NCI-H2171 (cell line): ENCODE data around the gene LSM8.
"Not testable (repeated sequence)": the region's sequence is repeated elsewhere in the genome, so short reads cannot be mapped to it uniquely, and the experiment has no call there.

ENCODE experiments used
- DNase-seq: peaks from one replicate; lab custom pipeline; 2025; lab: John Stamatoyannopoulos, UW

The LSM8 gene

DNA sequence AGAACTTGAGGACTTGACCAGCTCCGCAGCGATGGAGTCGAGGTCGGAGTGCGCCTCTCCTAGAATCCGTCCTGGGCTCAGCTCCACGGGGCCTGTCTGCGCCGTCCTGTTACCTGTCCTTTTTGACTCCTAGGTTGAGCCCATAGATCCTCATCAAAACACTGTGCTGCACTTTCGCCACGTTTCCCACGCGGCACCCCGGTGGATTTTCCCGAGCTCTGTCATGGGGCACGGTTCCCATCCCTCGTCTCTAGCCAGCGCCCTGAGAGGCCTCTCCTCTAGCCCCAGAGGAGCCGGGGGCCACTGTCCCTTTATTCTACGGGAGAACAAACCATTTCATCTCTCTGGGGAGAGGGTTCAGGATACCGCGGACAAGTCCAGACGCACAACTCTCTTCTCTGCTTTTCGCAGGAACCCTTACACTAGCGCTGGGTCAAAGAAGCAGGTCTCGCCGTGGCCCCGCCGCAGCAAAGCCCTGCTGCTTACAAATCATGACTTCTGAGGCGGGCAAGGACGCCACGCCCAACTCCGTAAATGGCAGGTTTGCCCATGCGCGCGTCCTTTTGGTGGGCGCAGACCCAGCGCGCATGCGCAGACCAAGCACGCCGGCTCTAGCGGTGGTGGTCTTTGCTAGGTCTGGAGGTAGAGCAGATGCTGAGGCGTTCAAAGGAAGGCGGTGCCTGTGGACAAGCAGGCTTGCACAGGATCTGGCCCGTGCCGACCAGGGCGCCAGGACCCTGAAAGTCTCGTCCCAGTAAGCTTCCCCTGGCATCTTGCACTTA lies 30.3 kb downstream of the LSM8 start:
- DNase-seq, result peak; percentile 89

DNA sequence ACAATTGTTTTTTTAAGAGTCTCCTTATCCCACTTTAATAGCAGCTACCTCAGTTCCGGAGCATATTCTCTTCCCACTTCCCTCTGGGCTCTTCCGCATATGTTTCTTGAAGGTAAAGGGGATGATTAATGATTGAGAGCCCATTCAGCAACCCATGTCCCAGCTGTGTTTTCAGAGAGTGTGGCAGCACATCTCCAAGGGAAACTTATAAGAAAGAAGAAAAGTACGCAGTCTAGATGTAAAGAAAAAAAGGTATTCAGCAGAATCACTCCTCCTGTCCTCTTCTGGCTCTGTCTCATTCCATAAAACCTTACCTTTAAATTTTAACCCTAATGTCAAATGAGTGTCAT lies 30.8 kb downstream of the LSM8 start:
- DNase-seq, result no peak

DNA sequence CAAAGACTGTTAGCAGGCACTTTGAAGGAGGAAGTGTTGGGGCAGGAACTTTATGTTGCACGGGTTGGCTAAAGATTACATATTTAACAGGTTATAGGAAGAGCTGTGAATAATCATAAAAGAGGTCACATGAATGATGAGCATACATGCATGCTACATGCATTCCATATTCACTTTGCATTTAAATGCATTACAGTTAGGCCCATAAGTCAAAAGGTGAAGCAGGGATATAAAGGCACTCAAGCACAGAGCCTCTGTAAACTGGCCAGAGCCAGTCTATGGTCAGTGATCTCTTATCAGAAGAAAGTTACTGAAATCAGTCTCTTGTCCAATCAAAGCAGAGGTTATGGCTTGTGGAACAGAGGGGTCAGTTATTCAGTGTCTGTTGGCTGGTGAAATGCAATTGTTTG lies 33.3 kb downstream of the LSM8 start:
- no peak for DNase-seq

DNA sequence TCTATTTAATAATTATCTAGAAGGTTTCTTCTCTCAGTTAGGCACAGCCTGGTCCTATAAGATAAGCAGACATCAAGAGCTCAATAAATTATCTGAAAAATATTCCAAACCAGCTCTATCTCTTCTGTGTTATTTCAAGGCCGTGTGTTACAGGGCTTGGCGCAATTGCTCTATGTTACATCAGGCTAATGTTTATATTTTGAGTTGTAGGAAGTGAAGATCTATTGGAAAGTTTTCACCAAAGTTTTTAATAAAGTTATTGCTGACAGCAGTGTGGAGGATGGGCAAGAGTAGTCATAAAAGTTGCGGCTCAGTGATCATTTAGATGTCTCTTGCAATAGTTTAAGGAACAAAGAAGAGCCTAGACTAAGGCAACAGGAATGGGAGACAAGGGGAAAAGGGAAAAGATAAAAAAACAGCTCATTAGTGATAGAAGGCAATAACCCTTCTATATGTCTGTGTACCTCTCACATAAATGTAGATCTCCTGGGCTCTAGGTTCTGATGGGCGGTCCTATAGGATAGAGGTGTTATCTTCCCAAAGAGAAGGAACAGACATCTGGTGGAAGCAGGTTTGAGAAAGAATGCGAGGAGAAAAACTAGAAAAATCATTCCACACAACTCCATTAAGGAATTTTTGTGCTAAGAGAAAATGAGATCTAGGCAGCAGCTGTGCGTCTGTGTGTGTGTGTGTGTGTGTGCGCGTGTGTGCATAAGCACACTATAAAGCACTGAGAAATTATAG lies 34.6 kb downstream of the LSM8 start:
- DNase-seq, result no peak

DNA sequence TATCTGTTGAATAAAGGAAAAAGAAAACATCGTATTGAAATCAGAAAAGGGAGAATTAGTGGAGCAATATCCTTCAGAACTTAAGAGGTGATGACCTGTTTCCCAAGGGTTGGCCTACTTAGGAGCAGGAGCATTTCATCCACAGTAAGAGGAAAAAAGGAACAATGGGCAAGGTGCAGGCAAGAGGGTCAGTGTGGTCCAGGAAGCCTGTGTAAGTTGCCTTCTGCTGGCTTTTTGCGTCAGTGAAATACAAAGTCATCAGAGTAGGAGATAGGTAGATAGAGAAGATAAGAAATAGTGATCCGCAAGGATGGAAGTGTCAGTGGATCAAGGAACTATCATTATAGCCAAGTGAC lies 35.2 kb downstream of the LSM8 start:
- no peak for DNase-seq

DNA sequence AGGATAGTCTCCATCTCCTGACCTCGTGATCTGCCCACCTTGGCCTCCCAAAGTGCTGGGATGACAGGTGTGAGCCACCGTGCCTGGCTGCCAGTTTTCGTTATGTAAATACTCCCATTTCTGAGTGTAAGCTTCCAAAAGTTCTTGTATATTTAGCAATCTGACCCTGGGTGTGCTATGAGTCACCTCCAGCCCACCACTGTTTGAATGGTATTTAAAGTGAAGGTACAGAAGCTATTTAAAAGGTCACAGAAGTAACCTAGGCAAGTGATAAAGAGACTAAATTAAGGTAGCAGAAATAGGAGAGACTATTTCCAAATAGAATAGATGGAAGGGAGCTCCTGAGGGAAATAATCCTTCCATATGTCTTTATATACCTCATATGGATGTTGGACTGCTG lies 36.6 kb downstream of the LSM8 start:
- DNase-seq, result no peak

DNA sequence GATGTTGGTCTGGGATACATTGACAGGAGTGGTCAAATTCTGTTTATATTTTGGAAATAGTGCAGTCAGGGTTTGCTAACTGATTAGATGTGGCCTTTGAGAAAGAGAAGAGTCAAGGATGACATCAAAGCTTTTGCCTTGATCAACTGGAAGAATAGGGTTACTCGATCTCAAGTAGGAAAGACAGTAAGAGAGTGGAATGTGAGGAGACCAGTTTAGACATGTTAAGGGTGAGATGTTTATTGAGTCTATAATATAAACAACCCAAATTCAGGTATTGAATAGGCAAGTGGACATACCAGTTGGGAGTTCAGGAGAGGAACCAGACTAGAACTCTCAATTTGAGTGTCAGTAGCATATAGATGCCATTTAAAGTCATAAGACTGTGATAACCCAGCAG lies 38.6 kb downstream of the LSM8 start:
- no peak for DNase-seq

DNA sequence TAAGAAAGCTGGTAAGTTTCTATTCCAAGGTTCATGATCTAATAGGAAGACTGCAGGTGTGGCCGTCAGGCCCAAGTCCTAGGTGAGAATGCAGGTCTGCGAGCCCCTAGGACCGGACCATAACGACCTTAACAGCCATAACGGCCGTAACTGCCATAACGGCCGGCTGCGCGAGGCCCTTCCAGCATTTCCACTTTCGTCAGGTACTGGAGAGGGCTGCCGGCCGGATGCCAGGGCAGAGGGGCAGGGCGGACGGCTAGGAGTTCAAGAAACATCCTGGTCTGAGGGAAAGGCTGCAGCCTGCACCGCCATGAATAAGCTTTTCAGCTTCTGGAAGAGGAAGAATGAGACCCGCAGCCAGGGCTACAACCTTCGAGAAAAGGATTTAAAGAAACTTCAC lies 40.6 kb downstream of the LSM8 start, which contains the start of gene ANKRD7:
Gene ANKRD7 (plus strand): TSS at position 184 of the 400 bp plus-strand sequence. CDS start 127 bp downstream, at position 311.
- no peak for DNase-seq

DNA sequence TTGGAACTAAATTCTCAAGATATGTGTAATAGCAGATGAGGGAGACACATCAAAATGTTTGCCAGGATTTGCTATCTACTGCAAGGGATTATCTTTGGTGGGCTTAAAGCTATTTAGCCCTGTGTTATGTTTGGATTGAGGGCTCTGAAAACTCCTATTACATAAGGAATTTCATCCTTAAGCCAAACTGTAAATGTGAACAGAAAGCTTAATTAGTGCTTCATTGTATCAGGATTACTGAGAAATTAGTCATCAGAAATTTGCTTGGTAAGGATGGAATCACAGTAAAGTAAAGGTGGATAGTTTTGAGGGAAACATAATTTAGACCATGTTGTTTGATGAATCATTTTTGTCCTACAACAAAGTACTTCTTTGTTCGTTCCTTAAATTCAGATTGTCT lies 48.9 kb downstream of the LSM8 start:
- DNase-seq, result no peak

DNA sequence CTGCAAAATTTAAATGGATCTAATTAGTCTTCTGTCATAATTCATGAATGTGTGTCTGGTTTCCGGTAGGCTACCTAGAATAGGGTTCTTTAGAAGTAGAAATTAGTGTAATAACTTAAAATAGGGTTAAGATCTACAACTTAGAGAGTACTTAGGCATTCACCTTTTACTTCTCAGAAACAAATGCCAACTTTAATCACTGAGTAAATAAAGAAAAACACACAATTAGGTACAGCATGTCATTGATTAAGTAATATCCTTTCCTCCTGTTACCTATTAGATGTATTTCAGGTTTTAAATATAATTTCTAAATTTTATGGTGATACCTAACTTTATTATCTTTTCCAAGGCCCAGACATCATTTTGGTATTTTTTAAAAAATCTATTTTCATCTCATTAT lies 49.8 kb downstream of the LSM8 start:
- DNase-seq, result no peak

DNA sequence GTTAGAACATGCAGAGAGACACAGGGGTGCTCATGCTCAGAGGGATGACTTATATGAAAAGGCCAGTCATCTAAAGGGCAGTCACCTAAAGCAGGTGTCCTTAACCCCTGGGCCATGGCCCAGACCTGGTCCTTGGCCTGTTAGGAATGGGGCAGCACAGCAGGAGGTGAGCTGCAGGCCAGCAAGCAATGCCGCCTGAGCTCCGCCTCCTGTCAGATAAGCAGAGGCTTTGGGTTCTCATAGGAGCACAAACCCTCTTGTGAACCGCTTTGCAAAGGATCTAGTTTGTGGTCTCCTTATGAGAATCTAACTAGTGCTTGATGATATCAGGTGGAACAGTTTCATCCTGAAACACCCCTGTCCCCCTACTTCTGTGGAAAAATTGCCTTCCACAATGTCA lies 55.0 kb downstream of the LSM8 start:
- no peak for DNase-seq

DNA sequence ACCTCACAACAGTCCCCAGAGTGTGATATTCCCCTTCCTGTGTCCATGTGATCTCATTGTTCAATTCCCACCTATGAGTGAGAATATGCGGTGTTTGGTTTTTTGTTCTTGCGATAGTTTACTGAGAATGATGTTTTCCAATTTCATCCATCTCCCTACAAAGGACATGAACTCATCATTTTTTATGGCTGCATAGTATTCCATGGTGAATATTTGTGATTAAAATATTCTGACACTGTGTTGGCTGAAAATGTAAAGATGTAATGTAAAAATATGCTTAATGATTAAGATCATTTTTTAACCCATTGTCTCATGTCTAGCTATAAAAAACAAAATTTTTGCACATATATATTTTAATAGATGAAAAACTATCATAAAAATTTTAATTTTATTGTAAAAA lies 56.4 kb downstream of the LSM8 start:
- not testable (repeated sequence) for DNase-seq
